DND-41 (cell line): ENCODE data around the gene INSIG2.

ENCODE experiments used
- CTCF ChIP-seq: IDR thresholded peaks from 2 replicates; pipeline ENCODE4 v1.5.1; 2012; ENCODE audit warnings: borderline replicate concordance, low read length, moderate library complexity, mild to moderate bottlenecking; ENCODE audit not compliant: poor library complexity, severe bottlenecking; ENCODE audit errors: extremely low read depth
- EZH2 ChIP-seq: IDR thresholded peaks from 3 replicates; pipeline ENCODE4 v1.6.1; 2012; ENCODE audit warnings: borderline replicate concordance, low read depth, mild to moderate bottlenecking, moderate library complexity, low read length, inconsistent platforms; ENCODE audit not compliant: severe bottlenecking

- no peak for TF ChIP-seq EZH2
- TF ChIP-seq CTCF = no peak
Observed at GRCh38 chr2:118050386-118050785, 37.9 kb upstream of the INSIG2 start.
